IPS-NIHi11 (cell line): ENCODE results near the gene OR4F15.
"Not testable (repeated sequence)": the region's sequence is repeated elsewhere in the genome, so short reads cannot be mapped to it uniquely, and the experiment has no call there.

ENCODE experiments used
- DNase-seq: peaks from one replicate; pipeline ENCODE4 v3.0.0; 2012; ENCODE audit warnings: mixed read lengths, low spot score

Gene OR4F15

GRCh38 chr15:101811902-101812301, at the start of gene OR4F15:
Gene OR4F15 (plus strand): TSS chr15:101812202. CDS start chr15:101818187, 5,985 bp downstream.
- no peak for DNase-seq

GRCh38 chr15:101764669-101765339, 47.2 kb upstream of the OR4F15 start:
- DNase-seq = not testable (repeated sequence)

GRCh38 chr15:101765340-101765671, 46.7 kb upstream of the OR4F15 start:
- DNase-seq = not testable (repeated sequence)

GRCh38 chr15:101765772-101766456, 46.1 kb upstream of the OR4F15 start:
- no peak for DNase-seq

- DNase-seq = not testable (repeated sequence)
These were observed 44.8 kb upstream of the OR4F15 start for GRCh38 chr15:101767083-101767640.

- no peak for DNase-seq
These were observed 39.1 kb upstream of the OR4F15 start for GRCh38 chr15:101772921-101773320.

- peak; percentile 23 for DNase-seq
These were observed 38.4 kb upstream of the OR4F15 start for GRCh38 chr15:101773496-101774100.

GRCh38 chr15:101775136-101775535, 36.9 kb upstream of the OR4F15 start:
- no peak for DNase-seq

- not testable (repeated sequence) for DNase-seq
These were observed 33.4 kb upstream of the OR4F15 start for GRCh38 chr15:101778576-101778975.

GRCh38 chr15:101780225-101780624, 31.8 kb upstream of the OR4F15 start:
- not testable (repeated sequence) for DNase-seq

GRCh38 chr15:101781928-101782327, 30.1 kb upstream of the OR4F15 start:
- peak; percentile 19 for DNase-seq

- DNase-seq = no peak
These were observed 27.4 kb upstream of the OR4F15 start for GRCh38 chr15:101784644-101785043.

- DNase-seq = not testable (repeated sequence)
These were observed 25.6 kb upstream of the OR4F15 start for GRCh38 chr15:101786422-101786821.

- not testable (repeated sequence) for DNase-seq
These were observed 24.0 kb upstream of the OR4F15 start for GRCh38 chr15:101788001-101788400.

GRCh38 chr15:101788503-101789269, 23.3 kb upstream of the OR4F15 start:
- DNase-seq = not testable (repeated sequence)

GRCh38 chr15:101790748-101791147, 21.3 kb upstream of the OR4F15 start:
- not testable (repeated sequence) for DNase-seq

- not testable (repeated sequence) for DNase-seq
These were observed 18.0 kb upstream of the OR4F15 start for GRCh38 chr15:101793981-101794380.

- no peak for DNase-seq
These were observed 16.5 kb upstream of the OR4F15 start for GRCh38 chr15:101795455-101795854.

GRCh38 chr15:101799665-101800064, 12.3 kb upstream of the OR4F15 start:
- no peak for DNase-seq

GRCh38 chr15:101801048-101801447, 11.0 kb upstream of the OR4F15 start:
- no peak for DNase-seq

GRCh38 chr15:101803209-101803608, 8.8 kb upstream of the OR4F15 start, which contains the start of gene OR4F6:
Gene OR4F6 (plus strand): TSS chr15:101803509. CDS start chr15:101805720, 2,211 bp downstream.
- no peak for DNase-seq

GRCh38 chr15:101803676-101804075, 8.3 kb upstream of the OR4F15 start:
- no peak for DNase-seq
